Endothelial cell of umbilical vein (primary cell): ENCODE results near the gene HDX.

Experiments
- EZH2 ChIP-seq: IDR thresholded peaks from 2 replicates; pipeline ENCODE4 v1.6.1; 2012; ENCODE audit warnings: borderline replicate concordance, low read depth, mild to moderate bottlenecking, moderate library complexity, low read length, inconsistent platforms; ENCODE audit not compliant: severe bottlenecking
- FOS ChIP-seq: IDR thresholded peaks from 2 replicates; pipeline ENCODE4 v1.6.1; 2011; ENCODE audit warnings: mild to moderate bottlenecking, low read length, moderate library complexity, borderline replicate concordance; ENCODE audit not compliant: insufficient read depth
- JUN ChIP-seq: IDR thresholded peaks from 2 replicates; pipeline ENCODE4 v1.6.1; 2011; ENCODE audit warnings: borderline replicate concordance, low read depth; ENCODE audit not compliant: insufficient read length, insufficient read depth
- MYC ChIP-seq: IDR thresholded peaks from one replicate; pipeline ENCODE4 v1.6.1; 2011; ENCODE audit warnings: mild to moderate bottlenecking, low read depth, low read length
- POLR2A ChIP-seq: IDR thresholded peaks from 2 replicates; pipeline ENCODE4 v1.6.1; 2012; ENCODE audit warnings: low read depth, mild to moderate bottlenecking, control low read depth, low read length
- POLR2AphosphoS5 ChIP-seq: IDR thresholded peaks from 2 replicates; pipeline ENCODE4 v1.6.1; 2012; ENCODE audit warnings: low read depth, mild to moderate bottlenecking, control low read depth, low read length, moderate library complexity; ENCODE audit not compliant: insufficient read depth
- TF ChIP-seq, protein P1 (sequence below), 2 donors: IDR thresholded peaks; 1 replicate in 1 of 2; 2 replicates in 1 of 2; pipeline ENCODE4 v1.5.1; 2011; ENCODE audit warnings: low read length in 2 of 2, mild to moderate bottlenecking in 2 of 2, moderate library complexity in 2 of 2, control low read depth in 1 of 2, inconsistent platforms in 1 of 2, low read depth in 1 of 2; ENCODE audit not compliant: insufficient read depth in 1 of 2; ENCODE audit errors: extremely low read depth in 1 of 2

DNA sequence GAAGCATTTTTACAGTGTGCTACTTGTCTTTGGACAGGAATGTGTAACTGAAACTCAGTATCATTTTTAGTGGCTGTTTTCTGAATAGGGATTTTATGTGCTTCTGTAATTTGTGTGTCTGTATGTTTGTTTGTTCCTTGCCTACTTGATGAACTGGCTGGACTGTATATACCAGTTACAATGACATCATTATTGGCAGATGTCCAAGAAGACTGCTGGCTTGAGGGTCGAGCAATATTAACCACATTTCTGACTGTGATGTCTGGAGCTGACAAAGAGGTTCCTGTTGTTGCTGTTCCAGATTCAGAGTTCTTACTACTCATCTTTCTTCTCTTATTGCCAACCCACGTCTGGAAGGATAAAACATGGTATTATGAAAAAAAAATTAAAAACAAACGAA, 33.0 kb downstream of the HDX start:
- TF ChIP-seq POLR2A, result no peak
- TF ChIP-seq, protein P1, sequence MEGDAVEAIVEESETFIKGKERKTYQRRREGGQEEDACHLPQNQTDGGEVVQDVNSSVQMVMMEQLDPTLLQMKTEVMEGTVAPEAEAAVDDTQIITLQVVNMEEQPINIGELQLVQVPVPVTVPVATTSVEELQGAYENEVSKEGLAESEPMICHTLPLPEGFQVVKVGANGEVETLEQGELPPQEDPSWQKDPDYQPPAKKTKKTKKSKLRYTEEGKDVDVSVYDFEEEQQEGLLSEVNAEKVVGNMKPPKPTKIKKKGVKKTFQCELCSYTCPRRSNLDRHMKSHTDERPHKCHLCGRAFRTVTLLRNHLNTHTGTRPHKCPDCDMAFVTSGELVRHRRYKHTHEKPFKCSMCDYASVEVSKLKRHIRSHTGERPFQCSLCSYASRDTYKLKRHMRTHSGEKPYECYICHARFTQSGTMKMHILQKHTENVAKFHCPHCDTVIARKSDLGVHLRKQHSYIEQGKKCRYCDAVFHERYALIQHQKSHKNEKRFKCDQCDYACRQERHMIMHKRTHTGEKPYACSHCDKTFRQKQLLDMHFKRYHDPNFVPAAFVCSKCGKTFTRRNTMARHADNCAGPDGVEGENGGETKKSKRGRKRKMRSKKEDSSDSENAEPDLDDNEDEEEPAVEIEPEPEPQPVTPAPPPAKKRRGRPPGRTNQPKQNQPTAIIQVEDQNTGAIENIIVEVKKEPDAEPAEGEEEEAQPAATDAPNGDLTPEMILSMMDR (IDR thresholded peaks at IDR 0.05; ENCODE audit: extremely low read depth in 1 of 2, insufficient read depth in 1 of 2, low read depth in 1 of 2, low read length in 2 of 2), result no peak
- no peak for TF ChIP-seq POLR2AphosphoS5
- no peak for TF ChIP-seq EZH2
- TF ChIP-seq FOS, result no peak
- TF ChIP-seq MYC, result no peak
- TF ChIP-seq JUN, result no peak
